Suprapubic skin (tissue), 4 donors: ENCODE results near the gene PDXDC1. TPM values are rescaled to one million over a fixed set of nuclear protein-coding genes. Genes with fewer than 3 reads are reported as not detected.
A peak's percentile ranks its signal among the peaks of the same experiment; 100 is the strongest.
"Not testable (repeated sequence)": the region's sequence is repeated elsewhere in the genome, so short reads cannot be mapped to it uniquely, and the experiment has no call there.

Experiments used
- DNase-seq, 2 donors: peaks; one replicate each; pipeline ENCODE4 v3.0.0-alpha.2; 2019; ENCODE audit warnings: low spot score in 2 of 2
- H3K27ac ChIP-seq: fragments of 200-600 bp; sonication (generic); one replicate; pipeline ENCODE4 v1.5.1; 2019
- H3K27me3 ChIP-seq: fragments of 200-600 bp; sonication (generic); one replicate; pipeline ENCODE4 v1.5.1; 2019
- H3K36me3 ChIP-seq: fragments of 200-600 bp; sonication (generic); one replicate; pipeline ENCODE4 v1.5.1; 2019
- H3K4me1 ChIP-seq: fragments of 200-600 bp; sonication (generic); one replicate; pipeline ENCODE4 v1.5.1; 2019
- H3K4me3 ChIP-seq: fragments of 200-600 bp; sonication (generic); one replicate; pipeline ENCODE4 v1.5.1; 2019; ENCODE audit warnings: mild to moderate bottlenecking
- H3K9me3 ChIP-seq: fragments of 200-600 bp; sonication (generic); one replicate; pipeline ENCODE4 v1.5.1; 2019
- EP300 ChIP-seq: sonication (generic); formaldehyde crosslinking; IDR thresholded peaks from one replicate; pipeline ENCODE4 v1.6.1; 2017; ENCODE audit warnings: antibody characterized with exemption
- POLR2A ChIP-seq, 2 donors: fragments of 450-650 bp; IDR thresholded peaks; one replicate each; pipeline ENCODE4 v1.6.1; 2017; ENCODE audit warnings: antibody characterized with exemption in 2 of 2, mild to moderate bottlenecking in 2 of 2, moderate library complexity in 2 of 2
- POLR2AphosphoS5 ChIP-seq, 3 donors: sonication (generic); formaldehyde crosslinking; IDR thresholded peaks; one replicate each; pipeline ENCODE4 v1.6.1; 2017; ENCODE audit warnings: antibody characterized with exemption in 3 of 3
- WGBS: methylation state at CpG from one replicate; pipeline ENCODE4 v1.1.5; 2018; 5-methylcytosine and 5-hydroxymethylcytosine counted together
- total RNA-seq, 4 donors: library from RNA; depleted of rRNA; stranded (reverse); fragments of >200 nt; gene quantifications; one replicate each; pipeline ENCODE4 v1.1.0, GENCODE V29; 2016
- TF ChIP-seq, protein P1 (sequence below), 2 donors: fragments of 200-600 bp in 1 of 2; fragments of 450-650 bp in 1 of 2; sonication (generic) in 1 of 2; IDR thresholded peaks; one replicate each; pipeline ENCODE4 v1.5.1; 2016 to 2019; ENCODE audit warnings: antibody characterized with exemption in 2 of 2, mild to moderate bottlenecking in 1 of 2, moderate library complexity in 1 of 2

Gene PDXDC1
- total RNA-seq, 4 donors from 2014 or later, result 37.8 to 81.0 (median 62.4) TPM

DNA sequence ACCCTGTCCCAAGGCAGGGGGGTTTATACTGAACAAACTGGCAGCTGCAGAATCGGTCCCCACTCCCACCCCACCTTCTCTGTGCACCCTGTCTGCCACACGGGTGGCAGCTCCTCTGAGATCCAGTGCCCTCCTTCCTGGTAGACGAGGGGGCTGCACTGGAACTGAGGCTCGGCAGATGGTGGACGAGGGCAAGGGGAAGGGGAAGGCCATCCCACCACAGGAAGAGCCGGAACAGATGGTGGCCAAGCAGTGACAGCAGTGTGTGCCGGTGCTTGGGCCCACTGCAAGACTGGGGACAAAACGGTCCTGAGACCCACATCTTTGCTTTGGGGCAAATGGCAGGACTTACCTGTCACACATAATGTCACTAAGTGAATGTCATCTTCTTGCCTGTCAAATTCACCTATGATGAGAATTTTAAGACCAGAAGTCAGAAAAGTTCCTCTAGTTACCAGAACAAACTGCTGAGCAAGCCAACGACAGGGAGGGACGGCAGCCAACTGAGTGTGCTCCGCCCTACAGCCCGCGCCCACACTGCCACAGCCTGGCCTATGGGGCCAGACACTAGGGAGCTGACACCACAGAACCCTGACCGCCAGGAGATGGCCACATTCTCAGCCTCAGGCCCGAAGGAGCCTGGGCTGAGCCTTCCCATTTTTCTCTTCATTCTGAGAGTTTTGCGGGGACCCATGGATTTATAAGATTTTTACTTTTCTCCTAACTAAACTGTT is 66.6 kb downstream of the PDXDC1 start:
- peak in 1 of 2 donors; percentile 88 for DNase-seq
- H3K4me1 ChIP-seq, result peaks cover 21% of the 10 kb centered on the region
- no peak overlapping the region for H3K27ac ChIP-seq
- no peaks in the 10 kb centered on the region for H3K27me3 ChIP-seq
- H3K9me3 ChIP-seq, result no peaks in the 10 kb centered on the region
- no peak overlapping the region for H3K4me3 ChIP-seq
- 33% methylated on average over 16 of the region's 16 CpGs for WGBS
- TF ChIP-seq POLR2AphosphoS5 (IDR thresholded peaks at IDR 0.05) (no peak), EP300 (no peak)
- TF ChIP-seq, protein P1, sequence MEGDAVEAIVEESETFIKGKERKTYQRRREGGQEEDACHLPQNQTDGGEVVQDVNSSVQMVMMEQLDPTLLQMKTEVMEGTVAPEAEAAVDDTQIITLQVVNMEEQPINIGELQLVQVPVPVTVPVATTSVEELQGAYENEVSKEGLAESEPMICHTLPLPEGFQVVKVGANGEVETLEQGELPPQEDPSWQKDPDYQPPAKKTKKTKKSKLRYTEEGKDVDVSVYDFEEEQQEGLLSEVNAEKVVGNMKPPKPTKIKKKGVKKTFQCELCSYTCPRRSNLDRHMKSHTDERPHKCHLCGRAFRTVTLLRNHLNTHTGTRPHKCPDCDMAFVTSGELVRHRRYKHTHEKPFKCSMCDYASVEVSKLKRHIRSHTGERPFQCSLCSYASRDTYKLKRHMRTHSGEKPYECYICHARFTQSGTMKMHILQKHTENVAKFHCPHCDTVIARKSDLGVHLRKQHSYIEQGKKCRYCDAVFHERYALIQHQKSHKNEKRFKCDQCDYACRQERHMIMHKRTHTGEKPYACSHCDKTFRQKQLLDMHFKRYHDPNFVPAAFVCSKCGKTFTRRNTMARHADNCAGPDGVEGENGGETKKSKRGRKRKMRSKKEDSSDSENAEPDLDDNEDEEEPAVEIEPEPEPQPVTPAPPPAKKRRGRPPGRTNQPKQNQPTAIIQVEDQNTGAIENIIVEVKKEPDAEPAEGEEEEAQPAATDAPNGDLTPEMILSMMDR (IDR thresholded peaks at IDR 0.05), result peak in 1 of 2 donors; percentile 15
- peaks cover 72% of the 10 kb centered on the region for H3K36me3 ChIP-seq

GRCh38 chr16:15043344-15043743 is 68.5 kb downstream of the PDXDC1 start:
- Histone ChIP-seq H3K4me1 (peaks cover 21% of the 10 kb centered on the region), H3K4me3 (no peak overlapping the region), H3K27ac (no peak overlapping the region), H3K27me3 (no peaks in the 10 kb centered on the region), H3K9me3 (no peaks in the 10 kb centered on the region), H3K36me3 (peaks cover 65% of the 10 kb centered on the region)
- no peak for DNase-seq
- TF ChIP-seq, protein P1 (IDR thresholded peaks at IDR 0.05), result no peak
- TF ChIP-seq EP300 (no peak), POLR2A (IDR thresholded peaks at IDR 0.05) (no peak), POLR2AphosphoS5 (IDR thresholded peaks at IDR 0.05) (no peak)
- WGBS, result 86% methylated on average over 5 of the region's 5 CpGs

GRCh38 chr16:15044286-15044685 is 69.5 kb downstream of the PDXDC1 start:
- Histone ChIP-seq H3K36me3 (peaks cover 55% of the 10 kb centered on the region), H3K4me3 (no peak overlapping the region), H3K27me3 (no peaks in the 10 kb centered on the region), H3K4me1 (peaks cover 21% of the 10 kb centered on the region), H3K9me3 (no peaks in the 10 kb centered on the region), H3K27ac (no peak overlapping the region)
- DNase-seq, result no peak
- no peak for TF ChIP-seq EP300
- no peak for TF ChIP-seq POLR2AphosphoS5 (IDR thresholded peaks at IDR 0.05)
- no peak for TF ChIP-seq POLR2A (IDR thresholded peaks at IDR 0.05)
- 85% methylated on average over 10 of the region's 11 CpGs for WGBS

DNA sequence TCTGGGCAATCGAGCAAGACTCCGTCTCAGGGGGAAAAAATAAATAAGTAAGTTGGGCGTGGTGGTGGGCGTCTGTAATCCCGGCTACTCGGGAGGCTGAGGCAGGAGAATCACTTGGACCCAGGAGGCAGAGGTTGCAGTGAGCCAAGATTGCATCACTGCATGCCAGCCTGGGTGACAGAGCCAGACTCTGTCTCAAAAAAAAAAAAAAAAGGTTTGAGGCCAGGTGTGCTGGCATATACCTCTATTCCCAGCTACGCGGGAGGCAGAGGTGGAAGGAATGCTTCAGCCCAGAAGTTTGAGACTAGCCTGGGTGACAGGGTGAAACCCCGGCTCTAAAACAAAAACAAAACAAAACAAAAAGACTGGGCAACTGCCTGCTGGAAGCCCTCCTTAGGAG is 70.4 kb downstream of the PDXDC1 start:
- not testable (repeated sequence) for H3K9me3 ChIP-seq, H3K4me3 ChIP-seq, H3K27ac ChIP-seq, DNase-seq, H3K27me3 ChIP-seq
- WGBS, result 55% methylated on average over 9 of the region's 9 CpGs
- Histone ChIP-seq H3K4me1 (peaks cover 24% of the 10 kb centered on the region), H3K36me3 (peaks cover 45% of the 10 kb centered on the region)

- 94% methylated on average over 21 of the region's 21 CpGs for WGBS
- H3K27ac ChIP-seq, result no peak overlapping the region
- no peaks in the 10 kb centered on the region for H3K9me3 ChIP-seq
- peaks cover 16% of the 10 kb centered on the region for H3K4me1 ChIP-seq
- TF ChIP-seq POLR2A (IDR thresholded peaks at IDR 0.05) (no peak), POLR2AphosphoS5 (IDR thresholded peaks at IDR 0.05) (no peak), EP300 (no peak)
- TF ChIP-seq, protein P1 (IDR thresholded peaks at IDR 0.05), result no peak
- no peak for DNase-seq
- H3K36me3 ChIP-seq, result peaks cover 35% of the 10 kb centered on the region
- no peaks in the 10 kb centered on the region for H3K27me3 ChIP-seq
- no peak overlapping the region for H3K4me3 ChIP-seq
Observed at GRCh38 chr16:15046692-15047376, 72.0 kb downstream of the PDXDC1 start.

GRCh38 chr16:15049581-15050180 is 74.9 kb downstream of the PDXDC1 start:
- Histone ChIP-seq H3K4me3 (no peak overlapping the region), H3K36me3 (peaks cover 21% of the 10 kb centered on the region), H3K9me3 (no peaks in the 10 kb centered on the region), H3K4me1 (peaks cover 28% of the 10 kb centered on the region), H3K27me3 (no peaks in the 10 kb centered on the region), H3K27ac (no peak overlapping the region)
- DNase-seq, result no peak
- TF ChIP-seq POLR2AphosphoS5 (IDR thresholded peaks at IDR 0.05), result no peak
- no peak for TF ChIP-seq EP300
- TF ChIP-seq, protein P1 (IDR thresholded peaks at IDR 0.05), result no peak
- no peak for TF ChIP-seq POLR2A (IDR thresholded peaks at IDR 0.05)
- 87% methylated on average over 3 of the region's 3 CpGs for WGBS

DNA sequence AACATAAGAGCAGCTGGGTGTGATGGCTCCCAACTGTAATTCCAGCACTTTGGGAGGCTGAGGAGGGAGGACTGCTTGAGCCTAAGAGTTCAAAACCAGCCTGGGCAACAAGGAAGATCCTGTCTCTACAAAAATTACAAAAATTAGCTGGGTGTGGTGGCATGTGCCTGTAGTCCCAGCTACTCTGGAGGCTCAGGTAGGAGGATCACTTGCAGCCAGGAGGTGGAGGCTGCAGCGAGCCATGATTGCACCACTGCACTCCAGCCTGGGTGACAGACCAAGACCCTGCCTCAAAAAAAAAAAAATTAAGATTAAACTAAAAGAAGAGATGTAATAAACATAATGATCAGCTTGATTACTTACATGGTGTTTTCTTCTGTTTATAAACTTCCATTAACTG is 75.6 kb downstream of the PDXDC1 start:
- H3K9me3 ChIP-seq, H3K4me3 ChIP-seq, H3K27me3 ChIP-seq, H3K27ac ChIP-seq, DNase-seq: not testable (repeated sequence)
- 100% methylated on average over 1 of the region's 1 CpG for WGBS
- Histone ChIP-seq H3K36me3 (peaks cover 21% of the 10 kb centered on the region), H3K4me1 (peaks cover 32% of the 10 kb centered on the region)
